ENCODE measurements around the gene GNA14.
"Not testable (repeated sequence)": the region's sequence is repeated elsewhere in the genome, so short reads cannot be mapped to it uniquely, and the experiment has no call there.

The GNA14 gene

DNA sequence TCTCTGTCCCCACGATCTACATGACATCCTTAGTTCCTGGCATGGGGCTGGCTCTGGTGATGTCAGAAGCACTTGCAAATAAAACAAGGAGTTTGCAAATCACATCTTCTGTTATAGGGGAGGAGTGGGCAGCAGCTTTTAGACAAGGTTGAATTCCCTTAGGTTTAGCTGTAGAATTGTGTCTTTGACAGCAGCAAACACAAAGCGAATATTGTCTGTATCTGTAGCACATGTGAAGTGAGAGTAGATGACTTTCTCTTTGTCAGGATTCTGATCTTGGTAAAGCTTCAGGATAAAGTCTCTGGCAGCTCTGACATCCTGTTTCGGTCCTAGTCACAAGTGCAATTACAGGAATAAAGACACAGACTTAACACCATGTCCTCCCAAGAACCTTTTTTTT, 224.3 kb downstream of the GNA14 start:
- in situ Hi-C loops (cut with MboI; ENCODE audit: low sequenced_read_pairs), result no loop called here

DNA sequence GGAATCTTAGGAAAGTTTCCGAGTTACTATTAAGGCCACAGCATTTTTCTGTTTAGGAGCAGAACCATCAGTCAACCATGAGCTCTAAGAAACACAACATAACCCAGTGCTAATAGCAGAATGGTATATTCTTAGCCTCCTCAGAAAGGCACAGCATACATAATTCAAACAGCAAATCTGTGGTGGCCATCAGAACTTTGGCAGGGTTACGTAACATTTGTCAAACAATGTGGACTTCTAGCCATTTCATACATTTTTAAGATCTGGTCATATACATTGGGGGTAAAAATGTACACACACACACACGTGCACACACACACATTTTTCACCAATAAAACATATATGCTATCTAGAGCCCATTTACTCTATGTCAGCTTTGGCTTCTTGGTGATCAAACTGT, 225.2 kb downstream of the GNA14 start:
- in situ Hi-C loops (cut with MboI; ENCODE audit: low sequenced_read_pairs), result no loop called here

DNA sequence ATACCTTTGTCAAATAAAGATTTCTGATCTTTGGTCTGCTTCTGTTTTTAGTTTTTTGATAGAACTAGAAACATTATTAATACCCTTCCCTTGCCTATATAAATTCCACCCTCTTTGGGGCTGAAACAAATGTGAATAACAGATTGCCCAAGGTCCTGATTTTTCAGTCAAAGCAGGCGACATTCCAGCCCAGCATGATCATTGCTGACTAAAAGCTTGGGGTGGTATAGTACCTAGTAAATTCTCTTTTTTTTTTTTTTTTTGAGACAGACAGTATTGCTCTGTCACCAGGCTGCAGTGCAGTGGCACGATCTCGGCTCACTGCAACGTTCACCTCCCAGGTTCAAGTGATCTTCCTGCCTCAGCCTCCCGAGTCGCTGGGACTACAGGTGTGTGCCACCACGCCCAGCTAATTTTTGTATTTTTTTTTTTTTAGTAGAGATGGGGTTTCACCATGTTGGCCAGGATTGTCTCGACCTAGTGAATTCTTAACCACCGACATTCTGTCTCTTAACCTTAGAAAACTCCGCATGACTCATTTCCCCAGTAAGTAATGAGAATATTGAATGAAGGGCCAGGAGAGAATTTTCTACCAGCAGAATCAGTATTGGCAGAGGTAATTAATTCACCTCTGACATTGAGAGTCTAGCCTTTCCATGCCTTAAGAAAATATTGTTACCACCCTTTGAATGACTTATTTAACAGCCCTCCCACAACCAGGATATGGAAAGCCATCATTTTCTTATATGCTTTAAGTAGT, 226.4 kb downstream of the GNA14 start:
- in situ Hi-C loops (cut with MboI; ENCODE audit: low sequenced_read_pairs), result no loop called here

DNA sequence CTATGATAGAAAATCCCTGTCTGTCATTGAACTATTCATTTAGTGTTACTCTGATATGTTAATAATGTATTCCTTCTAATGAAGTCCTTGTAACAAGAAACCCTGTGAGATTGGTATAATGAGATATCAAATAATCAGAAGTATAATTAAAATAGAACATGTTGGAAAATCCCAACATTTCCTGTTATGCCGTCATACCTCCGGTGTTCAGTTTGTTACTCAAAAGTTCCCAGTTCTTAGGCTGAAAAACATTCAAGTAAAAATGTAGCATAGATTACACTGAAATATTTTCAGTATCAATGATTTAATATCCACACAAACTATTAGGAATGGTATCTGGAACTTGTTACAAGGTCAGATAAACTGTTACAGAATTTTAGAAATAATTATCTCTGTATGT, 227.5 kb downstream of the GNA14 start:
- in situ Hi-C loops (cut with MboI; ENCODE audit: low sequenced_read_pairs), result no loop called here

DNA sequence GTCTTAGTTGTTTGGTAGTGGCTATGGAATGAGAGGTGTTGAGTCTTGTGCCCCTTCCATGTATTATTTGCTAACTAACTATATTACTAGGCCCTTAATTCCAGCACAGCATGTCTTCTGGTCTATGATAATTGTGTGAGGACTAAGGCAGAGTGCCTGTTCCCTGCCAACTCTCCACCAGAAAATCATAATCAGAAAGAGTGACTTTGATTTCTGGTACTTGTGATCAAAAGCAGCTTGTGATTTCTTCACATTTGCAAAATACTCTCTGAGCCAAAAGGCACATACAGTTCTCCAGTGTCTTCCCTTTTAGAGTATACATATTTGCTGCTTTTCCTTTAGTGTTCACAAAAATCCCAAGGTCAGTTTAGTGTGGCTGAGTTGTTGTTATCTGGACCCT, 229.9 kb downstream of the GNA14 start:
- in situ Hi-C loops (cut with MboI; ENCODE audit: low sequenced_read_pairs), result no loop called here

DNA sequence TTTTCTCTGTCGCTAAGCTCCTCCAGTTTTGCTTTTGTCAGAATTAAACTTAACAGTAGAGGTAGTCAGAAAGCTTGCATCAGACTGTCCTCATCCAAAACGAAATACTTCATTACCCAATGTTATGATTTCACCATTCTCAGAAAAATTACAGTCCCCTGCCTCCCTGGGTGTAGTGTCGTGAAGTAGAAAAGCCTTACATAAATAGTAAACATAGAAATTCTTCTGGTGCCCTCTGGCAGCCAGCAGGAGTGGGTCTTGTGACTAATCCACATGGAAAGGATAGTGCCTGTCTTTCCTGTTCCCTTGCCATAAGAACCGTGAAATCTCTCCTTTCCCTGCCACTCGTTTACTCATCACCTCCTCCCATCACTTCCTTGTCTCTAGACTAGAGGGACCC, 230.6 kb downstream of the GNA14 start:
- in situ Hi-C loops (cut with MboI; ENCODE audit: low sequenced_read_pairs), result no loop called here

DNA sequence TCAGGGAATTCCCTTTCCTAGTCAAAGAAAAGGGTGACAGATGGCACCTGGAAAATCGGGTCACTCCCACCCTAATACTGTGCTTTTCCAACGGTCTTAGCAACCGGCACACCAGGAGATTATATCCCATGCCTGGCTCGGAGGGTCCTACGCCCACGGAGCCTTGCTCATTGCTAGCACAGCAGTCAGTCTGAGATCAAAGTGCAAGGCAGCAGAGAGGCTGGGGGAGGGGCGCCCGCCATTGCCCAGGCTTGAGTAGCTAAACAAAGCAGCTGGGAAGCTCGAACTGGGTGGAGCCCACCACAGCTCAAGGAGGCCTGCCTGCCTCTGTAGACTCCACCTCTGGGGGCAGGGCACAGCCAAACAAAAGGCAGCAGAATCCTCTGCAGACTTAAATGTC, 239.6 kb downstream of the GNA14 start:
- in situ Hi-C loops (cut with MboI; ENCODE audit: low sequenced_read_pairs), result not testable (repeated sequence)

DNA sequence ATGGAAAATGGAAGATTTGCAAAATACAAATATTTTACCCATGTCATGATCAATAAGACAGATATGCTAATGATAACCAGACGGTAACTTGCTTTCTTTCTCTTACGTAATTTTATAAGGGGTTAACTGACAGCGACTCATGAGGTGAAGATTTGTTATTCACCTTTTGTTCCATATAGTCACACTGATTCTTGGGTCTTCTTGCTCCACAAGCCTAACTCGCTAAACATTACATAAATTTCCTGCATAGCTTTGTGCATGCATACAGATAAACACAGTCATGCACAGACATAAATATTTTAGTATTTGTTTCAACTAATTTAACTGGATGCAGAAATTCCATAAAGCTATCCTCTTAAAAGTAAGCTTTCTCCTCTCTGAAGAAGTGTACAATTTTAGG, 244.9 kb downstream of the GNA14 start:
- in situ Hi-C loops (cut with MboI; ENCODE audit: low sequenced_read_pairs), result no loop called here

DNA sequence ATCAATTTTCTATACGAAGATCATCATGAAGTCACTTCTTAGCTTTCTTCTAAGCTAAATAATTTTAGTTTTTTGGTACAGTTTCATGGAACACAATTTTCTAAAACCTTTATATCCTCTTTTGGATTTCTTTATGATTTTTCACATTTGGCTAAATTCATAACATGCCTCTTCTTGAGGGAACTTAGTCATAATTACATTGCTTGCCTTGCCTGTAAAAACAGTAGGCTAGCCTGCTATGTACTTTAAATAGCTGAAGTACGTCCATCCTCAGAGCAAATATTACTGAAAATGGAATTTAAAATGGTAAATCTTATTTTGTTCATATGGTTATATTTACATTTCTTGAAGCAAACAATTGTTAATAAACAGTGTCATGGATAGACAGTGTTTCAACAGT, 245.8 kb downstream of the GNA14 start:
- in situ Hi-C loops (cut with MboI; ENCODE audit: low sequenced_read_pairs), result no loop called here

DNA sequence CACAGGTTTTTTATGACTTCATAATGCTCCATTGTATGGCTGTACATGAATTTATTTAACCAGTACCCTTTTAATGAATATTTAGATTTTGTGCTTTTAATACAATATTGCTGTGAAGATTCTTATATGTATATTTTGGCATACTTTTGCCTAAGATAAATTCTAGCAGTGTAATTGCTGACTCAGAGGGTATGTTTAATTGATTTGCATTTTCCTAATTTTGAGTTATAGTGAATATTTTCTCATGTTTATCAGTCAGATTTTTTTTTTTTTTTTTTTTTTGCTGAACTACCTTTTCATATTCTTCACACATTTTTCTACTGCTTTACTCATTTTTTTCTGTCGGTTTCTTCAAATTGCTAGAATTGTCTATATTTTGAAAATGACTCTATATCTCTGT, 248.2 kb downstream of the GNA14 start:
- in situ Hi-C loops (cut with MboI; ENCODE audit: low sequenced_read_pairs), result no loop called here

DNA sequence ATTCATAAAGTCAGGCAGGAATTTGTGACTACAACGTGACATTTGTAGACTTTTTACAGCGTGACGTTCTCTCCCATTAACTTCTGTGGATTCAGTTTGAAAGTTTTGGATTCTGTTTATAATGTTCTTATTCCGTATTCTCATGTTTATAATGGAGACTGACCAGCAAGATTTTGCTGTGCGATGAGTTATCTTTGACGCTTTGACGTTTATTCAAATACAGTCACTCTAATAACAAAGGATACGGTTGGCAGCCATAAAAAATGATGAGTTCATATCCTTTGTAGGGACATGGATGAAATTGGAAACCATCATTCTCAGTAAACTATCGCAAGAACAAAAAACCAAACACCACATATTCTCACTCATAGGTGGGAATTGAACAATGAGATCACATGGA, 249.5 kb downstream of the GNA14 start:
- in situ Hi-C loops (cut with MboI; ENCODE audit: low sequenced_read_pairs), result not testable (repeated sequence)

DNA sequence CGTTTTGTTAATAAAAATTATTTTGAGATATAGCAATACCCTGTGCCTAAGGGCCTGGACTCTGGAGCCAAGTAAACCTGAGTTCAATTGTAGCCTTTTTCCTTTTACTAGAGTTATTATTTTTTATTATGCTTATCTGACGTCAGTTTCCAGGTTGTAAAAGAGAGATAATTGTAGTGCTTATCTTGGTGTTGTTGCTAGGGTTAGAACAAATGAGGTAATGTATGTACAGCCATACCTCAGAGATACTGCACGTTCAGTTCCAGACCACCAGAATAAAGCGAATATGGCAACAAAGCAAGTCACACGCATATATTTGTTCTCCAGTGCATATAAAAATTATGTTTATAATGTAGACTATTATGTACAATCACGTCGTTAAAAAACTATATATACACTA, 255.8 kb downstream of the GNA14 start:
- in situ Hi-C loops (cut with MboI; ENCODE audit: low sequenced_read_pairs), result no loop called here

DNA sequence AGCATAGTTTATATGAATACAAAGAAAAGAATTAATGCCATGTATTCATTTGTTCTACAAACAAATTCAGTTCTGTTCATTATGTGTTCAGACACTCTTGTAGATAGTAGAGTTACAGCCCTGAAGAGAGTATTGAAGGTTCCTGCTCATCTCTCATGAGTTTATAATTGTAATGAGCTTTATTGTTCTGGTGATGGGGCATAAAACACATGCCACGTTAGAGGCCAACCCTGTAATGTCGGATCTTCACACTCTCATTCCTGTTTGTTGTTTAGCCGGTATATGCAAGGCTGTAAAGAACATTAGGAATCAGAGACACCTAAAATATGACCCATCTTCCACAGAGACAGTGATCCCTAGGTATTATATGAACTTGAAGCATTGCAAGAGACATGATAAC, 256.3 kb downstream of the GNA14 start:
- in situ Hi-C loops (cut with MboI; ENCODE audit: low sequenced_read_pairs), result no loop called here

DNA sequence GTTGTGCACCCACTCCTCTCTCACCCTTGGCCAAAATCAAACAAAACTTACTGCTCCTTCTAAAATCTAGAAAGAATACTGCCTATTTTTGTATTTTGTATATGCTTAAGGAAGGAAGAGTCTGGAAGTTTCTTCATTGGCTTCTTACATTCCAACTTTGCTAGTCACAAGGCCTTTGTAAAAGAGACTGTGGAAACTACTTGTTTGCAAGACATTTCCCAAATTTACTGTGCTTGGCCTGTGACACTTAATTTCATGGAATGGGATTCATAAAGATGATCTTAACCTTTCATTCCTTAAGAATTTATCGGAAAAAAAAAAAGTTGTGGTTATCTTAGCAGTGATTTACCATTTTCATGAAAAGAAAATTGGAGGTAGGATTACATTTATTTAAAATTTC, 261.9 kb downstream of the GNA14 start:
- in situ Hi-C loops (cut with MboI; ENCODE audit: low sequenced_read_pairs), result no loop called here

DNA sequence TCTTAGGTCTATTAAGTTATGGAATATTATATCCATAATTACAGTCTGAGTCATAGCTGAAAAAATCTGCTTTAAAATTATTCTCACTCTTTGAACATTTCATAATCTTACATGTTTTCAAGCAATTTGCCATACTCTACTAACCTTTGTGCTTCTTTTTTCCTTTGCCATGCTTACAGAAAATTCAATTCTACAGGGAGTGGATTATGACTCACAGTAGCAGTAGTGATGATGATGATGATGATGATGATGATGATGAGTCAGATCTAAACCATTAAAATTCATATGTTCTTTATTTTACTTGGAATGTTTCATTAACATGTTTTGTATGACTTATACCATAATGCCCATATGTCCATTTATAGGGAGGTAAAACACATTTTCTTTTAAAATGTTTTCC, 263.7 kb downstream of the GNA14 start:
- in situ Hi-C loops (cut with MboI; ENCODE audit: low sequenced_read_pairs), result no loop called here

DNA sequence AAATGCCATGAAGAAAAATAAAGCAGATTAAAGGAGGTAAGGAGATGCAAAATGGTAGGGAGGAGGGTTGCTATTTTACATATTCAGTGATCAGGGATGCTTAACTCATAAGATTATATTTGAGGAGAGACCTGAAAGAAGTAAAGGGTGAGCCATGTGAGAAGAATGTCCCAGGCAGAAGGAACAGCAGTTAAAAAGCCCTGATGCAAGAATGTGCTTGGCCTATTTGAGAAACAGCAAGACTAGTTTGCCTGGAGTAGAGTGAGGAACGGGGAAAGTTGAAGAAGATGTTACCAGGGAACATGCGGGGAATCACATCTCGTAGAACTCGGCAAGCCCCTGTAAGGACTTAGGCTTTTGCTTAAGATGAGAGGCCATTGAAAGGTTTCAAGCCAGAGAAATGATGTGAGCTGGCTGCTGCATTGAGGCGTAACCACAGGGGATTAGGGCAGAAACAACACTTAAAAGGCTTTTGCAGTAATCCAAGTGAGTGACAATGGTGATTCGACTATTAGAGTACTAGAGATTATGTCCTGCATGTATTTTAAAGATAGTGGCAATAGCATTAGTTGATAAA, 272.1 kb downstream of the GNA14 start:
- in situ Hi-C loops (cut with MboI; ENCODE audit: low sequenced_read_pairs), result no loop called here

DNA sequence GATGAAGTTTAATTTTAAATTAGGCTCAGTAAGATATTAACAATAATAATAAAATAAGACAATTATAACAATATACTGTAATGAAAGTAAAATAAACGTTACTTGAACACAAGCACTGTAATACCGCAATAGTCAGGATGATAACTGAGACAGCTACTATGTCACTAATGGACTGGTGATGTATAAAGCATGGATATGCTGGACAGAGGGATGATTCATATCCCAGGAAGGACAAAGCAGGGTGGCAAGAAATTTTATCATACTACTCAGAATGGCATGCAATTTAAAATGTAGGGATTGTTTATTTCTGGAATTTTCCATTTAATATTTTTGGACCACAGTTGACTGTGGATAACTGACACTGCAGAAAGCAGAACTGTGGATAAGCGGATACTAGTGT, 273.9 kb downstream of the GNA14 start:
- in situ Hi-C loops (cut with MboI; ENCODE audit: low sequenced_read_pairs), result no loop called here
